ENCODE measurements around the gene URB1.

URB1 gene

DNA sequence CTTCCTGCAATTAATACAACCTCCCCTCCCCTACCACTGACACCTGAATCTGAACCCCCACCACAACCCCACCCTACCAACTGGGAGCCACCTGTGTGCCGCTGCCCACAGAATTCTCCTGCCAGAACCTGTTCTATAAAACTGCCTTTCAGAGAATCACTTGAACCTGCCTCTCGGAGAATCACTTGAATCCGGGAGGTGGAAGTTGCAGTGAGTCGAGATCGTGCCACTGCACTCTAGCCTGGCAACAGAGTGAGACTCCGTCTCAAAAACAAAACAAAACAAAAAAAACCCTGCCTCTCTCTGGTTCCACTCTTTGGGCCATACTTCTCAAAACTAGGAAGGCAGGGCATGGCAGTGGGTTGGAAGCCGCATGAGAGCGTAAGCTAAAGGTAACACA is 5.7 kb downstream of the URB1 start:
- 0 out of 2 replicates have a peak, but pooled peaks cover 8% of the 10 kb centered on the region for H3K36me3 ChIP-seq (ENCODE audit: low read length)
- H2AFZ ChIP-seq (ENCODE audit: low read depth, low read length, severe bottlenecking): no peak overlapping the region
- no peak overlapping the region for H3K27ac ChIP-seq (ENCODE audit: low read depth, low read length)
- H3K9ac ChIP-seq (ENCODE audit: low read length): no peak overlapping the region
- peaks cover 56% of the 10 kb centered on the region for H3K79me2 ChIP-seq (ENCODE audit: insufficient read depth, low read length)
- no peak for TF ChIP-seq EZH2phosphoT487 (conservative IDR thresholded peaks at IDR 0.05; ENCODE audit: low read length)
- TF ChIP-seq, protein P1, sequence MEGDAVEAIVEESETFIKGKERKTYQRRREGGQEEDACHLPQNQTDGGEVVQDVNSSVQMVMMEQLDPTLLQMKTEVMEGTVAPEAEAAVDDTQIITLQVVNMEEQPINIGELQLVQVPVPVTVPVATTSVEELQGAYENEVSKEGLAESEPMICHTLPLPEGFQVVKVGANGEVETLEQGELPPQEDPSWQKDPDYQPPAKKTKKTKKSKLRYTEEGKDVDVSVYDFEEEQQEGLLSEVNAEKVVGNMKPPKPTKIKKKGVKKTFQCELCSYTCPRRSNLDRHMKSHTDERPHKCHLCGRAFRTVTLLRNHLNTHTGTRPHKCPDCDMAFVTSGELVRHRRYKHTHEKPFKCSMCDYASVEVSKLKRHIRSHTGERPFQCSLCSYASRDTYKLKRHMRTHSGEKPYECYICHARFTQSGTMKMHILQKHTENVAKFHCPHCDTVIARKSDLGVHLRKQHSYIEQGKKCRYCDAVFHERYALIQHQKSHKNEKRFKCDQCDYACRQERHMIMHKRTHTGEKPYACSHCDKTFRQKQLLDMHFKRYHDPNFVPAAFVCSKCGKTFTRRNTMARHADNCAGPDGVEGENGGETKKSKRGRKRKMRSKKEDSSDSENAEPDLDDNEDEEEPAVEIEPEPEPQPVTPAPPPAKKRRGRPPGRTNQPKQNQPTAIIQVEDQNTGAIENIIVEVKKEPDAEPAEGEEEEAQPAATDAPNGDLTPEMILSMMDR (IDR thresholded peaks at IDR 0.05; ENCODE audit: insufficient read depth, low read length, poor library complexity, severe bottlenecking): no peak
- no peak overlapping the region for H3K4me2 ChIP-seq (ENCODE audit: low read depth, low read length, poor library complexity, severe bottlenecking)
- H3K27me3 ChIP-seq (ENCODE audit: low read length): no peaks in the 10 kb centered on the region
- 0 out of 2 replicates have a peak, but pooled peaks cover 4% of the 10 kb centered on the region for H4K20me1 ChIP-seq (ENCODE audit: low read depth, low read length)
- H3K4me3 ChIP-seq (ENCODE audit: insufficient read depth, low read length, poor library complexity, severe bottlenecking): no peak overlapping the region
- H3F3A ChIP-seq (ENCODE audit: insufficient read depth): no peaks in the 10 kb centered on the region
- H3K9me3 ChIP-seq (ENCODE audit: insufficient read depth, low read length): no peaks in the 10 kb centered on the region
- no peaks in the 10 kb centered on the region for H3K9me2 ChIP-seq (replicated peaks; ENCODE audit: insufficient read depth, low read length)

DNA sequence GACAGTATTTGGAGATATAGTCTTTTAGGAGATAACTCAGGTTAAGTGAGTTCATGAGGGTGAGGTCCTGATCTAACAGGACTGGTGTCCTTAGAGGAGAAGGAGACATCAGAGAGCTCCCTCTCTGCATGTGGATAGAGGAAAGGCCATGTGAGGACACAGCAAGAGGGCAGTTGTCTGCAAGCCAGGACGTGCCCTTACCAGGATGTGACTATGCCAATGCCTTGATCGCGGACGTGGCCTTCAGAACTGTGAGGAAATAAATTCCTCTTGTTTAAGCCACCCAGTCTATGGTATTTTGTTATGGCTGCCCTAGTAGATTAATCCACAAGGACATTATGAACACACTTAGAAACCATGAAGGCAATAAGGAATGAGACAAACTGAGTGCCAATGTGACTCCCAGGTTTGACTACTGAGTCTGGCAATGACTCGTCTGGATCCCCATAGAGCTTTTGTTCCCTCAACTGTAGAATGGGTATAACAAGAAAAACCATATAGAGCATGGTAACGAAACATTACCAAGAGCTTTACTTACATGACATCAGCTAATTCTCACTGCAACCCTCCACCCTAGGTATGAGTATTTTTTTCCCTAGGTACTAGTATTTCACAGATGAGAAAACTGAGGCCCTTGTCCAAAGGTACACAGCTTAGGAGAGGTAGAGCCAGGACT is 6.5 kb downstream of the URB1 start:
- Histone ChIP-seq H3K27ac (ENCODE audit: low read depth, low read length) (no peak overlapping the region), H4K20me1 (ENCODE audit: low read depth, low read length) (0 out of 2 replicates have a peak, but pooled peaks cover 4% of the 10 kb centered on the region), H2AFZ (ENCODE audit: low read depth, low read length, severe bottlenecking) (no peak overlapping the region), H3K9ac (ENCODE audit: low read length) (no peak overlapping the region), H3K79me2 (ENCODE audit: insufficient read depth, low read length) (peaks cover 48% of the 10 kb centered on the region), H3K4me2 (ENCODE audit: low read depth, low read length, poor library complexity, severe bottlenecking) (no peak overlapping the region), H3F3A (ENCODE audit: insufficient read depth) (no peaks in the 10 kb centered on the region), H3K9me3 (ENCODE audit: insufficient read depth, low read length) (no peaks in the 10 kb centered on the region), H3K36me3 (ENCODE audit: low read length) (0 out of 2 replicates have a peak, but pooled peaks cover 11% of the 10 kb centered on the region), H3K27me3 (ENCODE audit: low read length) (no peaks in the 10 kb centered on the region), H3K4me3 (ENCODE audit: insufficient read depth, low read length, poor library complexity, severe bottlenecking) (no peak overlapping the region), H3K9me2 (replicated peaks; ENCODE audit: insufficient read depth, low read length) (no peaks in the 10 kb centered on the region)
- no peak for TF ChIP-seq EZH2phosphoT487 (conservative IDR thresholded peaks at IDR 0.05; ENCODE audit: low read length)
- TF ChIP-seq, protein P1 (IDR thresholded peaks at IDR 0.05; ENCODE audit: insufficient read depth, low read length, poor library complexity, severe bottlenecking): no peak

DNA sequence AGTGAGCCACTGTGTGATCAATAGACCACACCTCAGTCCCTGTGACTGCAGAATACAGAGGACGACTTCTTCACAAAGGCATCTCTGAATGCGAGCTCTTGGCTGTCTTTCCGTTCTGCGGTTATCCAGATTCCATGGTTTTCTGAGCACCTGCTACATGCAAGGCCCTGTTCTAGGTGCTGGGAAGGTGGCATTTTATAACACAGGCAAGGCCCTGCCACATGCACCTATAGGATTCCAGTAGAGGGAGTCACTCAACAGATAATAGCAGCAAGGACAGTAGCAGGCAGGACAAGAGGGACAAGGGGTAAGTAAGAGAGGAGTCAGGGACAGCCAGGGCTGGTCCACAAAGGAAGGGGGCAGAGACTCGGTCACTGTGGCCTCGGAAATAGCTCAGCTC is 9.0 kb downstream of the URB1 start:
- no peaks in the 10 kb centered on the region for H3F3A ChIP-seq (ENCODE audit: insufficient read depth)
- TF ChIP-seq, protein P1 (IDR thresholded peaks at IDR 0.05; ENCODE audit: insufficient read depth, low read length, poor library complexity, severe bottlenecking): no peak
- no peak for TF ChIP-seq EZH2phosphoT487 (conservative IDR thresholded peaks at IDR 0.05; ENCODE audit: low read length)
- H4K20me1 ChIP-seq (ENCODE audit: low read depth, low read length): 0 out of 2 replicates have a peak, but pooled peaks cover 4% of the 10 kb centered on the region
- no peak overlapping the region for H3K4me3 ChIP-seq (ENCODE audit: insufficient read depth, low read length, poor library complexity, severe bottlenecking)
- H3K36me3 ChIP-seq (ENCODE audit: low read length): peaks cover 11% of the 10 kb centered on the region; the same call in 1 of the 2 replicates
- no peaks in the 10 kb centered on the region for H3K27me3 ChIP-seq (ENCODE audit: low read length)
- H3K4me2 ChIP-seq (ENCODE audit: low read depth, low read length, poor library complexity, severe bottlenecking): no peak overlapping the region
- no peak overlapping the region for H3K9ac ChIP-seq (ENCODE audit: low read length)
- H2AFZ ChIP-seq (ENCODE audit: low read depth, low read length, severe bottlenecking): no peak overlapping the region
- peaks cover 30% of the 10 kb centered on the region for H3K79me2 ChIP-seq (ENCODE audit: insufficient read depth, low read length)
- H3K9me3 ChIP-seq (ENCODE audit: insufficient read depth, low read length): no peaks in the 10 kb centered on the region
- H3K27ac ChIP-seq (ENCODE audit: low read depth, low read length): no peak overlapping the region
- H3K9me2 ChIP-seq (replicated peaks; ENCODE audit: insufficient read depth, low read length): no peaks in the 10 kb centered on the region
